DMS 273 (cell line): ENCODE data around the gene ANXA11.
"Not testable (repeated sequence)": the region's sequence is repeated elsewhere in the genome, so short reads cannot be mapped to it uniquely, and the experiment has no call there.

Experiments
- DNase-seq: peaks from one replicate; lab custom pipeline; 2025; ENCODE audit not compliant: unreplicated experiment; lab: John Stamatoyannopoulos, UW

The ANXA11 gene

DNA sequence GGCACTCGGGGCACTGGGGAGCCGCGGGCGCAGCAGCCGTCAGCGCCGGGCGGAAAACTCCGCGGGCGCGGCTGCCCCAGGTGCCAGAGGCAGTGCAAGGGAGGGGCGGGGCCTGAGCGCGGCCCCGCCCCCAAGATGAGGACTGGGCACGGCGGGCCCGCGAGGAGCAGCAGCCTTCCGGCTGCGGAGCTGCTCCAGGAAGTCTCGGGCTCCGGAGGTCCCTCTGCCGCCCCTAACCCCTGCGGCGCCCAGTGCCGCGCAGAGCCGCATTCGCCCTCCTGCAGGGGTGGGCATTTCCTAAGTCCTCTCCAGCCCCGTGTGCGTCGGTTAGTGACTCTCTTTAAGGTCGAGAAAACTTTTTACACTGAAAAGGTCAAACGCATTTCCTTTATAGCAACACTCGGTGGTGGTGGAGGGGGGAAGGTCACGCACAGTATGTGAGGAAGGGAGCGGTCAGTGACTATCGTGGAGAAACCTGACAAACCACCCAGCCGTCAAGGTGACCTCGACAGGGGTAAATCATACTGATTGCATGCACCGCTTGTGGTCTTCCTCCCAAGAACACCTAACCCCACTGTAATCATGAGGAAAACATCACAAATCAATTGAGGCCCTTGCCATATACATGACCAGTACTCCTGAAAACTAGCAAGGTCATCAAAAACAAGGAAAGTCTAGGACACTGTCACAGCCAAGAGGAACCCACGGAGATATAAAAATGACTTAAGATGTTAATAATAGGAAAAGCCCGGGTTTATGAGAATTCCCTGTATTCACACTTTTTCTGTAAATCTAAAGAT is at the start of gene ANXA11:
Gene ANXA11 (minus strand): TSS at position 61 of the 800 bp plus-strand sequence. CDS start 32,676 bp downstream, outside the sequence.
- peak; percentile 90 for DNase-seq

DNA sequence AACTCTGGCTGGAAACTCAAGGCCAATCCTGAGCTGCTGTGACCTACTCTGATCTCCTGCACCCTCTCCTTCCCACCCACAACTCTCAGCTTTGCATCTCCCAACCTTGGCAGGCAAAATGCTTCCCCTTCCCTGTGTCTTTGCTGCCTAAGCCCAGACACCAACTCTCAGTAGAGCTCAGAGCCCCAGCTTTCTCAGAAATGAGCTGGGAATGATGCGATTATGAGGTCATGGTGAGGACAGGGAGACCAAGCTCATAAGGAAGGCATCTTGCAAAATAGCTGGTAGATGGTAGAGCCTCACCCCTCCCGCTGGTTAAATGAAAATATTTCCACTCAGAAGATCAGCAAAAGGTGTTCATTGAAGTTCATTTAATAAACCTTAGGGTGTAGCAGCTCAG is 49.4 kb upstream of the ANXA11 start:
- not testable (repeated sequence) for DNase-seq

GRCh38 chr10:80253963-80254271 is 48.6 kb upstream of the ANXA11 start:
- DNase-seq = peak; percentile 11

DNA sequence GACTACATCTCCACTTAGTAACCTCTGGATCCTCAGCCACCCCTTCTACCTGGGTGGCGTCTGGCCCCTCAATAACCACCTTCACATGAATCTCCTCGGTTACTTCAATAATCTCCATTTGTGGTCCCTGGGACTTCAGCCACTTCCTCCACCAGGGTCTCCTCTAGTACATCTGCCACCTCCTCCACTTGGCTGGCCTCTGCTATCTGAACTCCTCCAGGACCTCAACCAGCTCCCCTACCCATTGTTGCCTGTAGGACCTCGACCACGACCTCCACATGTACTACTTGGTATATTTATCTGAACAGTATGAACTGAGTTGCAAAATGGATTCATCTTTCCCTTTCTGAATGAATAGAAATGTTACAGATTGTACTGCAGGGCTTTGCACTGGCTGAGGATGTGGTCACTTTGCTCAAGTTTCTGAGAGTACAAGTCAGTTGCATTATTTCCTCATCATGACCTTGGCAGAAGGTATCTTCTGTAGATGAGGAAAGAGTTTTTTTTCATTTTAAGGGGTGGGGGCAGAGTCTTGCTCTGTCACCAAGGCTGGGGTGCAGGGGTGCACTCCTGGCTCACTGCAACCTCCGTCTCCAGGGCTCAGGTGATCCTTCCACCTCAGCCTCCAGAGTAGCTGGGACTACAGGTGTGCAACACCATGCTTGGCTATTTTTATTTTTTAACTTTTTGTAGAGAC is 48.1 kb upstream of the ANXA11 start:
- DNase-seq = no peak

GRCh38 chr10:80252296-80252887 is 47.1 kb upstream of the ANXA11 start:
- DNase-seq = no peak

- DNase-seq = not testable (repeated sequence)
These were observed 46.5 kb upstream of the ANXA11 start for GRCh38 chr10:80251703-80252280.

DNA sequence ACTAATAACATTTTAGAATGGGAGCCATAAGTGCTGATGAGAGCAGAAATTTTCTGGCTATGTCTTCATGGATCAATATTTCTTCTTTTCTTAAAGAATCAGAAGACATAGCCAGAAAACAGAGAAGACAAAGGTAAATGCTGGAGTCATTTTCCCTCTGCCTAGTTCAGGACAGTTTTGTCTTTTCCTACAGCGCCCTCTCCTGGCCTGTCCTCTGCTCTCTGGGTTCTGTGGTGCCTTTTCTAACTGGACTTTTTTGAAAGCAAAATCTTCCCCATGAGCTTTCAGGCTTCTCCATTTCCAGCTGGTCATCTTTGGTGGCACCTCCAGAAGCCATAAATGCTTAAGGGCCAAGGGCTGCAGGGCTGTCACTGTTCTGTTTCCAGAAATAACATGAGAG is 45.1 kb upstream of the ANXA11 start:
- not testable (repeated sequence) for DNase-seq

- not testable (repeated sequence) for DNase-seq
These were observed 44.6 kb upstream of the ANXA11 start for GRCh38 chr10:80249906-80250305.

GRCh38 chr10:80247611-80248010 is 42.3 kb upstream of the ANXA11 start:
- DNase-seq = not testable (repeated sequence)

DNA sequence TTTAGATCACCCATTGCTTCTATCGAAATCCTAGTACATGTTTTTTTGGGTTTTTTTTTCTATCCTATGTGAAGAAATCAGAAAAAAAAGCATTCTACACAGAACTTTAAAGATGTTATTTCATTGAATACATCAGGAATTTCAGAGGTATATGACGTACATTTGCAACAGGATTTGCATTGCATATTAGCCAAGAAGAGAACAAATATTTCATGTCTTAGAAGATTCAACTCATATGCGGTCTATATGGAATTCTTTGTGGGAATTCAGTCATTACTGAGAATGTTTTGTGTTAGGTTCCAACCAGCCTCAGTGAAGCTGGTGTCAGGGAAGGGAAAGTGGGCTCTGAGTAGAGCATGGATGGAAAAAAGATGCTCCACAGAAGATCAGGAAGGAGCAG is 39.0 kb upstream of the ANXA11 start:
- DNase-seq = not testable (repeated sequence)

DNA sequence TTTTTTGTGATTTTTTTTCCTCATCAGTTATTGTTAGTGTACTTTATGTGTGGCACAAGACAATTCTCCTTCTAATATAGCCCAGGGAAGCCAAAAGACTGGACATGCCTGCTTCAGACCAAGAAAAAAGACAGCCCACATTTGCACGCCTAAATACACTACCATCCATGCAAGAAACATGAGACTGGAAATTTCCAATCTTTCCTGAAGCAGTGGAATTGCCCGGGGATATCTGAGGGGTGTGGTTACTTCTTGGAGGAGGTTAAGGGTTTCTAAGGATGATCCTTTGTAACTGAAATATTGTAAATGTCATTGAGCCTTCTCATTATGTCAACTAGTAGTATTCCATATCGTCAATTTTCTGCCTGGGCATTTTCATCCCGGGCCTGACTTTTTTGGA is 37.0 kb upstream of the ANXA11 start:
- DNase-seq = not testable (repeated sequence)

- DNase-seq = not testable (repeated sequence)
These were observed 31.1 kb upstream of the ANXA11 start for GRCh38 chr10:80236457-80236856.

DNA sequence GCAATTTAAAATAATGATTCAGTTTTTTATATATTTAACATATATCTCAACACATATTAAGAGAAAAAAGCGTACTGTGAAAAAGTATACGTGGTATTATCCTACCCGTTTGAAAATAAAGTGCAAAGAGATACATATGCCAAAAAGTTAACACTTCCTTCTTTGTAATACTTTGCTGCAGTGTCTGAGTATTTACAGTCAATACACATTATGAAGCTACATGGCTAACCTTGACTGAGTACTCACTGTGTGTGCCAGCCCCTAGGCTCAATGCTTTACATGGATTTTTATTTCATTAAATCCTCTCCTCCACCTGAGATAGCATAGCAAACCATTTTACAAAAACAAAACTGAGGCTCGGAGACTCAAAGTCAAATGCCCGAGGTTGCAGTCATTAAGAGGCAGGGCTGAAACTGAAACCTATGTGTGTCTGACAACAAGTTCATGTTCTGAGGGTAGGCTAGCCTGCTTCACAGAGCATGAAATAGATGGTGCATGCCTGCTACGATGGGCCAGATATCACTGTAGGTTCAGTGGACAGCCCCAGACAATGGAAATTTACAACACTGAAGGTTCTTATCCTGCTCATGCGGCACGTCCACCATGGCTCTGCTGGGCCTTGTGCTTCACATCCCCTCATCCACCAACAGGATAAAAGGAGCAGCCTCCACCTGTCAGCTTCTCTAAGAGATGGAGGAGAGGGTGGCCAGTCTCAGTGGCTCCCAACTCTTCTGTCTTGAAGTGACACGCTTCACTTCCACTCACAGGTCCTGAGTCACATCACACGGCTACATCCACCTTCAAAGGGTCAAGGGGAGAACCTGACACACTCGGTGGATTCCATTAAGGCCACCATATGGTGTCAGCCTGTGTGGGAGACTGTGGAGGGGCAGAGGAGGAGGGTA is 29.2 kb upstream of the ANXA11 start:
- DNase-seq = not testable (repeated sequence)

- not testable (repeated sequence) for DNase-seq
These were observed 28.5 kb upstream of the ANXA11 start for GRCh38 chr10:80233871-80234270.

- DNase-seq = not testable (repeated sequence)
These were observed 21.4 kb upstream of the ANXA11 start for GRCh38 chr10:80226723-80227122.

DNA sequence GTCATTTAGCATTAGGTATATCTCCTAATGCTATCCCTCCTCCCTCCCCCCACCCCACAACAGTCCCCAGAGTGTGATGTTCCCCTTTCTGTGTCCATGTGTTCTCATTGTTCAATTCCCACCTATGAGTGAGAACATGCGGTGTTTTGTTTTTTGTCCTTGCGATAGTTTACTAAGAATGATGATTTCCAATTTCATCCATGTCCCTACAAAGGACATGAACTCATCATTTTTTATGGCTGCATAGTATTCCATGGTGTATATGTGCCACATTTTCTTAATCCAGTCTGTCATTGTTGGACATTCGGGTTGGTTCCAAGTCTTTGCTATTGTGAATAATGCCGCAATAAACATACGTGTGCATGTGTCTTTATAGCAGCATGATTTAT is 17.7 kb upstream of the ANXA11 start:
- not testable (repeated sequence) for DNase-seq

GRCh38 chr10:80218878-80219277 is 13.5 kb upstream of the ANXA11 start:
- DNase-seq = not testable (repeated sequence)

- DNase-seq = not testable (repeated sequence)
These were observed 9.1 kb upstream of the ANXA11 start for GRCh38 chr10:80214368-80214982.

DNA sequence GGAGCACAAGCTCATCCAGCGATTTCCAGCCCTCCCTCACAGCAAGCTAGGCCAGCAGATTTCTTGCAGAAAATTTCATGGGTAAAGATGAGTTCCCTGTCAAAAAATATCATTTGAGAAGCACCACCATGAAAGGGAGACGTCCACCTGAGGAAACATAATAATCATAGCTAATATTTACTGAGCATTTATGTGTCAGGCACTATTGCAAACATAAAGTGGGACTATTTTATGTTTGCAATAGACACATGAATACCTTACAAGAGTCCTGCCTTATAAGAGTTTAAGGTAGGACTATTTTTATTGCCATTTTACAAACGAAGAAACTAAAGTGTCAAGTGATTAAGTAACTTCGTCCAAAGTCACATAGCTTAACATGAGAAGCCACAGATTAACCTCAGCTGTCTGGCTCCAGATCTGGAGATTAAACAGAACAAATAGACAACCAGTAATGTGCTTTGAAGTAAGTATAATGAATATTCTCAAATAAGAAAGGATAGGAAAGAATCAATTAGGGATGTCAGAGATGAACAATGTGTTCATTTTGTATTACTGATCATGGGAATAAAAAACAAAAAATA is 7.3 kb upstream of the ANXA11 start:
- DNase-seq = not testable (repeated sequence)

- no peak for DNase-seq
These were observed 6.4 kb upstream of the ANXA11 start for GRCh38 chr10:80211786-80212185.
